Measurements from ENCODE around the gene FJX1.

Gene FJX1

GRCh38 chr11:35617687-35618496, at the start of gene FJX1:
FJX1 (plus strand) TSS chr11:35618460; CDS start chr11:35618637, 177 bp downstream.
- peak; percentile 17 for DNase-seq

GRCh38 chr11:35571696-35572095, 46.6 kb upstream of the FJX1 start:
- DNase-seq = no peak

GRCh38 chr11:35579557-35580396, 38.5 kb upstream of the FJX1 start:
- no peak for DNase-seq

GRCh38 chr11:35580397-35580781, 37.9 kb upstream of the FJX1 start:
- DNase-seq = no peak

GRCh38 chr11:35582033-35582432, 36.2 kb upstream of the FJX1 start:
- no peak for DNase-seq

- no peak for DNase-seq
Measured at GRCh38 chr11:35583126-35583525, 35.1 kb upstream of the FJX1 start.

- DNase-seq = no peak
Measured at GRCh38 chr11:35583843-35584242, 34.4 kb upstream of the FJX1 start.

- DNase-seq = no peak
Measured at GRCh38 chr11:35584321-35584720, 33.9 kb upstream of the FJX1 start.

- no peak for DNase-seq
Measured at GRCh38 chr11:35585416-35585815, 32.8 kb upstream of the FJX1 start.

GRCh38 chr11:35586222-35586621, 32.0 kb upstream of the FJX1 start:
- no peak for DNase-seq

GRCh38 chr11:35587972-35588371, 30.3 kb upstream of the FJX1 start:
- DNase-seq = no peak

GRCh38 chr11:35588627-35589026, 29.6 kb upstream of the FJX1 start:
- DNase-seq = no peak

- DNase-seq = no peak
Measured at GRCh38 chr11:35589281-35589680, 29.0 kb upstream of the FJX1 start.

- no peak for DNase-seq
Measured at GRCh38 chr11:35590412-35590811, 27.8 kb upstream of the FJX1 start.

- DNase-seq = no peak
Measured at GRCh38 chr11:35593143-35593542, 25.1 kb upstream of the FJX1 start.

GRCh38 chr11:35594680-35595079, 23.6 kb upstream of the FJX1 start:
- DNase-seq = no peak

GRCh38 chr11:35598254-35599125, 19.8 kb upstream of the FJX1 start:
- DNase-seq = peak; percentile 22

- DNase-seq = no peak
Measured at GRCh38 chr11:35600331-35600838, 17.9 kb upstream of the FJX1 start.

- DNase-seq = no peak
Measured at GRCh38 chr11:35602160-35602793, 16.0 kb upstream of the FJX1 start.

GRCh38 chr11:35602979-35603378, 15.3 kb upstream of the FJX1 start:
- no peak for DNase-seq

GRCh38 chr11:35605706-35606105, 12.6 kb upstream of the FJX1 start:
- DNase-seq = no peak

GRCh38 chr11:35606206-35606605, 12.1 kb upstream of the FJX1 start:
- no peak for DNase-seq

All from stimulated activated CD4-positive, alpha-beta T cell treated with anti-CD3 and anti-CD28 coated beads, Interleukin-1b, Interleukin-23, amount 100 ng/mL, for 48 hours (primary cell).